HG03139 (cell line): ENCODE measurements around the gene PIAS1.
"Not testable (repeated sequence)": the region's sequence is repeated elsewhere in the genome, so short reads cannot be mapped to it uniquely, and the experiment has no call there.

Source experiments
- ATAC-seq: cut with Tn5 transposase; IDR thresholded peaks from one replicate; pipeline ENCODE4 v1.9.1; 2021; ENCODE audit not compliant: unreplicated experiment

Gene PIAS1

GRCh38 chr15:68213991-68214837 lies 160.1 kb downstream of the PIAS1 start:
- ATAC-seq: no peak

GRCh38 chr15:68214838-68215254 lies 160.7 kb downstream of the PIAS1 start:
- ATAC-seq: no peak

GRCh38 chr15:68217341-68217740 lies 163.2 kb downstream of the PIAS1 start:
- ATAC-seq: no peak

GRCh38 chr15:68218331-68218730 lies 164.2 kb downstream of the PIAS1 start:
- no peak for ATAC-seq

GRCh38 chr15:68218847-68219798 lies 165.0 kb downstream of the PIAS1 start:
- ATAC-seq: no peak

GRCh38 chr15:68220489-68220888 lies 166.4 kb downstream of the PIAS1 start:
- ATAC-seq: no peak

GRCh38 chr15:68220967-68221366 lies 166.9 kb downstream of the PIAS1 start:
- ATAC-seq: no peak

GRCh38 chr15:68221530-68222431 lies 167.7 kb downstream of the PIAS1 start:
- ATAC-seq: not testable (repeated sequence)

GRCh38 chr15:68222432-68222743 lies 168.3 kb downstream of the PIAS1 start:
- not testable (repeated sequence) for ATAC-seq

GRCh38 chr15:68223171-68223570 lies 169.1 kb downstream of the PIAS1 start:
- ATAC-seq: no peak

GRCh38 chr15:68224108-68224507 lies 170.0 kb downstream of the PIAS1 start:
- ATAC-seq: no peak

GRCh38 chr15:68224546-68225250 lies 170.6 kb downstream of the PIAS1 start:
- ATAC-seq: no peak

- not testable (repeated sequence) for ATAC-seq
Measured at GRCh38 chr15:68225442-68225841, 171.3 kb downstream of the PIAS1 start.

- no peak for ATAC-seq
Measured at GRCh38 chr15:68227643-68228142, 173.6 kb downstream of the PIAS1 start.

- ATAC-seq: no peak
Measured at GRCh38 chr15:68228143-68228970, 174.2 kb downstream of the PIAS1 start.

GRCh38 chr15:68228971-68229385 lies 174.9 kb downstream of the PIAS1 start:
- ATAC-seq: no peak

- ATAC-seq: peak; percentile 63
Measured at GRCh38 chr15:68229386-68230156, 175.5 kb downstream of the PIAS1 start, which contains the start of gene CLN6. CLN6 (minus strand) TSS chr15:68229728; CDS start chr15:68229584, 144 bp downstream.
